Neural cell (in vitro differentiated cells): ENCODE results near the gene CBR4.

Experiments
- CTCF ChIP-seq: fragments of 450-650 bp; IDR thresholded peaks from 2 replicates; pipeline ENCODE4 v1.5.1; 2014; ENCODE audit warnings: antibody characterized with exemption, mild to moderate bottlenecking, moderate library complexity; ENCODE audit not compliant: poor library complexity, severe bottlenecking
- EP300 ChIP-seq: fragments of 450-650 bp; conservative IDR thresholded peaks from 2 replicates; pipeline ENCODE4 v1.6.1; 2014; ENCODE audit warnings: antibody characterized with exemption, mild to moderate bottlenecking, moderate library complexity; ENCODE audit not compliant: poor library complexity, severe bottlenecking
- EZH2 ChIP-seq: fragments of 200-600, 300-800 bp; shearing (Covaris generic), sonication (generic); IDR thresholded peaks from 2 replicates; pipeline ENCODE4 v1.6.1; 2014; ENCODE audit warnings: antibody characterized with exemption, low read length, borderline replicate concordance, mild to moderate bottlenecking; ENCODE audit not compliant: insufficient read depth, poor library complexity, severe bottlenecking
- MXI1 ChIP-seq: fragments of 450-650 bp; conservative IDR thresholded peaks from 2 replicates; pipeline ENCODE4 v1.6.1; 2014; ENCODE audit warnings: antibody characterized with exemption, mild to moderate bottlenecking; ENCODE audit not compliant: poor library complexity, severe bottlenecking
- POLR2AphosphoS5 ChIP-seq: IDR thresholded peaks from 2 replicates; pipeline ENCODE4 v1.6.1; 2012
- RAD21 ChIP-seq: fragments of 450-650 bp; conservative IDR thresholded peaks from 2 replicates; pipeline ENCODE4 v1.6.1; 2014; ENCODE audit warnings: antibody characterized with exemption, mild to moderate bottlenecking, moderate library complexity
- REST ChIP-seq: IDR thresholded peaks from 2 replicates; pipeline ENCODE4 v1.6.1; 2012; ENCODE audit warnings: borderline replicate concordance
- SMC3 ChIP-seq: fragments of 450-650 bp; conservative IDR thresholded peaks from 2 replicates; pipeline ENCODE4 v1.6.1; 2014; ENCODE audit warnings: antibody characterized with exemption, mild to moderate bottlenecking, moderate library complexity; ENCODE audit not compliant: poor library complexity
- TAF1 ChIP-seq: IDR thresholded peaks from 2 replicates; pipeline ENCODE4 v1.6.1; 2012; ENCODE audit warnings: low read depth

- TF ChIP-seq EZH2 = no peak
- TF ChIP-seq MXI1 = no peak
- TF ChIP-seq RAD21 = no peak
- TF ChIP-seq CTCF = no peak
- no peak for TF ChIP-seq REST
- TF ChIP-seq EP300 = no peak
- no peak for TF ChIP-seq POLR2AphosphoS5
- TF ChIP-seq SMC3 = no peak
- TF ChIP-seq TAF1 = no peak
Measured at GRCh38 chr4:169012049-169012448, 2.0 kb upstream of the CBR4 start.
